Calu3 (cell line): ENCODE results near the gene NCBP2L. TPM values are rescaled to one million over a fixed set of nuclear protein-coding genes. Genes with fewer than 3 reads are reported as not detected.
"Not testable (repeated sequence)": the region's sequence is repeated elsewhere in the genome, so short reads cannot be mapped to it uniquely, and the experiment has no call there.

ENCODE experiments used
- BruUV-seq: library from RNA; stranded (reverse); fragments of 400-500 nt; replicated peaks from 2 replicates; lab custom pipeline; 2021; lab: Mats Ljungman, UMichigan
- CTCF ChIA-PET: fragments of 300-600 bp; sonication (Branson Sonifier 250); formaldehyde crosslinking; loops from one replicate; lab custom pipeline; 2022; ENCODE audit warnings: antibody characterized with exemption; lab: Charles Lee
- DNase-seq: peaks from one replicate; pipeline ENCODE4 v3.0.0; 2022
- H3K27ac Mint-ChIP-seq: one replicate; pipeline ENCODE4 v1.8.0; 2022; ENCODE audit warnings: mixed read lengths; ENCODE audit not compliant: unreplicated experiment
- H3K27me3 Mint-ChIP-seq: one replicate; pipeline ENCODE4 v1.8.0; 2022; ENCODE audit warnings: mixed read lengths; ENCODE audit not compliant: unreplicated experiment
- H3K36me3 Mint-ChIP-seq: one replicate; pipeline ENCODE4 v1.8.0; 2022; ENCODE audit warnings: mild to moderate bottlenecking, moderate library complexity, mixed read lengths; ENCODE audit not compliant: insufficient read depth, unreplicated experiment
- H3K4me1 Mint-ChIP-seq: one replicate; pipeline ENCODE4 v1.8.0; 2022; ENCODE audit warnings: mild to moderate bottlenecking, low read depth, mixed read lengths; ENCODE audit not compliant: unreplicated experiment
- H3K4me3 Mint-ChIP-seq: one replicate; pipeline ENCODE4 v1.8.0; 2022; ENCODE audit warnings: mild to moderate bottlenecking, low read depth, moderate library complexity, mixed read lengths; ENCODE audit not compliant: unreplicated experiment
- H3K9me3 Mint-ChIP-seq: one replicate; pipeline ENCODE4 v1.8.0; 2022; ENCODE audit warnings: low read depth, mixed read lengths; ENCODE audit not compliant: unreplicated experiment
- intact Hi-C: fragments of 100-400 bp; cut with micrococcal nuclease; formaldehyde crosslinking; loops from one replicate; pipeline ENCODE4 v1.10.0; 2022; ENCODE audit not compliant: unreplicated experiment
- total RNA-seq: library from RNA; stranded (reverse); gene quantifications from 2 replicates; pipeline ENCODE4 v1.2.3, GENCODE V29; 2022
- TF ChIP-seq, protein P1 (sequence below): fragments of 200-600 bp; IDR thresholded peaks from one replicate; pipeline ENCODE4 v1.8.0; 2022; ENCODE audit warnings: antibody characterized with exemption; ENCODE audit not compliant: unreplicated experiment

Gene NCBP2L
- total RNA-seq, 1 experiment from 2014 or later = not detected

DNA sequence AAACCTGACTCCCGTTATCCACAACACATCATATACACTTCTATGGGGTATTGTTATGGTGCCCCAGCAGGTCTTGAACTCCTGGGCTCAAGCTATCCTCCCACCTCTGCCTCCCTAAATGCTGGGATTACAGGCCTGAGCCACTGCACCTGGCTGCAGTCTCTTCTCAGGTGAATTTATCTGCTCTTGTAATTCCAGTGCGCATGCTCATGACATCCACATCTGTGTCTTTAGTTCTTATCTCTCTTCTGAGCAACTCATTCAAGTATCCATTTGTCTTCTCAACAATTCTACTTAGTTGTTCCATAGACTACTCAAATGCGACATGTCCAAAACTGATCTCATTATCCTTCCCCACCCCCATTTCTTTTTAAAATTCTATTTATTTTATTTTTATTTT, 27.6 kb downstream of the NCBP2L start:
- Mint-ChIP-seq H3K36me3 (no peaks in the 10 kb centered on the region), H3K4me3 (no peak overlapping the region), H3K4me1 (no peaks in the 10 kb centered on the region), H3K9me3 (peaks cover 3% of the 10 kb centered on the region), H3K27me3 (peaks cover 15% of the 10 kb centered on the region), H3K27ac (no peak overlapping the region)
- CTCF ChIA-PET = no interaction called here
- intact Hi-C loops = no loop called here
- no TSS peak for BruUV-seq
- TF ChIP-seq, protein P1, sequence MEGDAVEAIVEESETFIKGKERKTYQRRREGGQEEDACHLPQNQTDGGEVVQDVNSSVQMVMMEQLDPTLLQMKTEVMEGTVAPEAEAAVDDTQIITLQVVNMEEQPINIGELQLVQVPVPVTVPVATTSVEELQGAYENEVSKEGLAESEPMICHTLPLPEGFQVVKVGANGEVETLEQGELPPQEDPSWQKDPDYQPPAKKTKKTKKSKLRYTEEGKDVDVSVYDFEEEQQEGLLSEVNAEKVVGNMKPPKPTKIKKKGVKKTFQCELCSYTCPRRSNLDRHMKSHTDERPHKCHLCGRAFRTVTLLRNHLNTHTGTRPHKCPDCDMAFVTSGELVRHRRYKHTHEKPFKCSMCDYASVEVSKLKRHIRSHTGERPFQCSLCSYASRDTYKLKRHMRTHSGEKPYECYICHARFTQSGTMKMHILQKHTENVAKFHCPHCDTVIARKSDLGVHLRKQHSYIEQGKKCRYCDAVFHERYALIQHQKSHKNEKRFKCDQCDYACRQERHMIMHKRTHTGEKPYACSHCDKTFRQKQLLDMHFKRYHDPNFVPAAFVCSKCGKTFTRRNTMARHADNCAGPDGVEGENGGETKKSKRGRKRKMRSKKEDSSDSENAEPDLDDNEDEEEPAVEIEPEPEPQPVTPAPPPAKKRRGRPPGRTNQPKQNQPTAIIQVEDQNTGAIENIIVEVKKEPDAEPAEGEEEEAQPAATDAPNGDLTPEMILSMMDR = no peak
- DNase-seq = no peak

DNA sequence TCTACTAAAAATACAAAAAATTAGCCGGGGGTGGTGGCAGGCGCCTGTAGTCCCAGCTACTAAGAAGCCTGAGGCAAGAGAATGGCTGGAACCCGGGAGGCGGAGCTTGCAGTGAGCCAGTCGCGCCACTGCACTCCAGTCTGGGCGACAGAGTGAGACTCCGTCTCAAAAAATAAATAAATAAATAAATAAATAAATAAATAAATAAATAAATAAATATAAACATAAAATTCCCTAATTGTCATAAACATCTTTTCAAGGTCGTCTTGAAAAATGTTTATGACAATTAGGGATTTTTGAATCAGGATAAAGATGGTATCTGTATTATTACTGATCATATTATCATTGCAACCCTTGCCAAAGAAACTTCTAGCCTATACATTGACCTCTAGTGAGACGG, 32.5 kb downstream of the NCBP2L start:
- intact Hi-C loops, DNase-seq, CTCF ChIA-PET, BruUV-seq, H3K36me3 Mint-ChIP-seq, H3K27ac Mint-ChIP-seq, H3K4me3 Mint-ChIP-seq, H3K9me3 Mint-ChIP-seq, H3K4me1 Mint-ChIP-seq: not testable (repeated sequence)
- H3K27me3 Mint-ChIP-seq = peaks cover 27% of the 10 kb centered on the region

DNA sequence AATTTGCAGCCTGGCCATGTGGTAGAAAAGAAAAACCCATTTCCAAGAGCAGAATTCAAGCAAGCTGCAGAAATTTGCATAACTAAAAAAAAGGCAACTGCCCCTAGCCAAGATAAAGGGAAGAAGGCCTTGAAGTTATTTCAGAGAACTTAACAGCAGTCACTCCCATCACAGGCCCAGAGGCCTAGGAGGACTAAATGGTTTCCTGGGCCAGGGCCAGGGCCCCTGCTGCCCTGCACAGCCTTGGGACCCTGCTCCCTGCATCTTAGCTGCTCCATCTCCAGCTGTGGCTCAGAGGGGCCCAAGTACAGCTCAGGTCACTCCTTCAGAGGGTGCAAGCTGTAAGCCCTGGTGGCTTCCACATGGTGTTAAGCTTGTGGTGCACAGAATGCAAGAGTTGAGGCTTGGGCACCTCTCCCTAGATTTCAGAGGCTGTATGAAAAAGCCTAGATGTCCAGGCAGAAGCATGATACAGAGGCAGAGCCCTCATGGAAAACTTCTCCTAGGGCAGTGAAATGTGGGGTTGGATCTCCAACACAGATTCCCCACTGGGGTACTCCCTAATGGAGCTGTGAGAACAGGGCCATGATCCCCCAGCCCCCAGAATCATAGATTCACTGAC, 41.5 kb downstream of the NCBP2L start:
- H3K27me3 Mint-ChIP-seq = peaks cover under 1% of the 10 kb centered on the region
- no peak overlapping the region for H3K27ac Mint-ChIP-seq
- DNase-seq = no peak
- CTCF ChIA-PET = no interaction called here
- H3K9me3 Mint-ChIP-seq = peaks cover 4% of the 10 kb centered on the region
- peaks cover 9% of the 10 kb centered on the region for H3K4me1 Mint-ChIP-seq
- no TSS peak for BruUV-seq
- no peak overlapping the region for H3K4me3 Mint-ChIP-seq
- intact Hi-C loops = no loop called here
- no peaks in the 10 kb centered on the region for H3K36me3 Mint-ChIP-seq
- TF ChIP-seq, protein P1 = no peak

DNA sequence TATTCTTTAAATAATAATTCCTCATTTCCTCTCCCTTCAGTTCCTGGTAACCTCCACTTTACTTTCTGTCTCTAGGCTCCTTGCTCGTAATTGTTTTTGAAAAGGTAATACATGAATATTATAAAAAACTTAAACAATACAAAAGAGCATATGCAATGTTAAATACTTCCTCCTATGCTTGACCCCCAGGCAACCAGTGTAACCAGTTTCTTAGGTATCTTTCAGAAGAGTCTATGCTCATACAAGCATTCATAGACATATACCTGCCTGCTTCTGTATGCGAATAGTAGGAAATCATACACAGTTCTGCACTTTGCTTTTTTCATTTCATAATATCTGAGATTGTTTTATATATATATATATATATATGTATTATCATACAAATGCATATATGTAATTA, 45.5 kb downstream of the NCBP2L start:
- intact Hi-C loops = no loop called here
- CTCF ChIA-PET = no interaction called here
- no peak overlapping the region for H3K27ac Mint-ChIP-seq
- TF ChIP-seq, protein P1 = no peak
- peaks cover 4% of the 10 kb centered on the region for H3K9me3 Mint-ChIP-seq
- H3K36me3 Mint-ChIP-seq = peaks cover 14% of the 10 kb centered on the region
- no peaks in the 10 kb centered on the region for H3K27me3 Mint-ChIP-seq
- H3K4me1 Mint-ChIP-seq = peaks cover 30% of the 10 kb centered on the region
- DNase-seq = no peak
- H3K4me3 Mint-ChIP-seq = no peak overlapping the region
- no TSS peak for BruUV-seq

DNA sequence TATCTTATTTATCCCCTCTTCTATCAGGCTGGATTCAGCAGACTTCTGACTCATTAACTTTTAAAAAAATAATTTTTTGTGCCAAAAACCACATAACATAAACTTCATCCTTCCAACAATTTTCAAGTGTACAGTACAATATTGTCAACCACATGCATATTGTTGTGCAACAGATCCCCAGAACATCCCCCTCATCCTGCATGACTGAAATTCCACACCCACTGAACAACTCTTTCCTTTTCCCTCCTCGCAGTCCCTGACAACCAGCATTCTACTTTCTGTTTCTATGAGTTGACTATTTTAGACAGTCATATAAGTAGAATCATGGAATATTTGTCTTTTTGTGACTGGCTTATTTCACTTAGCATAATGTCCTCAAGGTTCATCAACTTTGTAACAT, 45.9 kb downstream of the NCBP2L start:
- H3K9me3 Mint-ChIP-seq = peaks cover 4% of the 10 kb centered on the region
- H3K36me3 Mint-ChIP-seq = peaks cover 14% of the 10 kb centered on the region
- no peaks in the 10 kb centered on the region for H3K27me3 Mint-ChIP-seq
- BruUV-seq = no TSS peak
- peaks cover 30% of the 10 kb centered on the region for H3K4me1 Mint-ChIP-seq
- TF ChIP-seq, protein P1 = no peak
- no peak overlapping the region for H3K4me3 Mint-ChIP-seq
- no peak overlapping the region for H3K27ac Mint-ChIP-seq
- no peak for DNase-seq
- CTCF ChIA-PET = no interaction called here
- intact Hi-C loops = no loop called here
